GM13977 (cell line): ENCODE measurements around the gene CHST14.

Experiments used
- DNase-seq: peaks from one replicate; pipeline ENCODE4 v3.0.0; 2012; ENCODE audit warnings: low spot score
- CTCF ChIP-seq: IDR thresholded peaks from 2 replicates; pipeline ENCODE4 v1.5.1; 2012; ENCODE audit warnings: mild to moderate bottlenecking, control low read depth; ENCODE audit not compliant: insufficient read depth; ENCODE audit errors: extremely low read depth, missing control alignments
- in situ Hi-C: fragments of 300-500 bp; cut with MboI; formaldehyde crosslinking; loops from one replicate; pipeline ENCODE4 v1.12.0; 2022; ENCODE audit warnings: low sequenced_read_pairs, low pct_unique_long_range_greater_than_20kb, mixed read lengths, inconsistent platforms; ENCODE audit not compliant: unreplicated experiment

Gene CHST14

GRCh38 chr15:40470423-40471104 lies at the start of gene CHST14:
TSS of gene CHST14 (plus strand) at chr15:40470984. CDS start at chr15:40471214, 230 bp downstream.
- peak; percentile 92 for DNase-seq
- no peak for TF ChIP-seq CTCF
- in situ Hi-C loops = no loop called here

GRCh38 chr15:40421246-40422157 lies 49.3 kb upstream of the CHST14 start:
- in situ Hi-C loops = loop anchor here (5.0 to 25.0 kb wide), 2 partner anchors 84 to 384 kb away; partner anchors contain the start of gene SRP14
- DNase-seq = peak; percentile 87
- peak; percentile 99 for TF ChIP-seq CTCF

- in situ Hi-C loops = loop anchor here (5.0 to 25.0 kb wide), 2 partner anchors 87 to 387 kb away; partner anchors contain the start of gene SRP14
- DNase-seq = no peak
- no peak for TF ChIP-seq CTCF
These were observed 46.2 kb upstream of the CHST14 start for GRCh38 chr15:40424483-40425115.

GRCh38 chr15:40425681-40426080 lies 45.1 kb upstream of the CHST14 start:
- TF ChIP-seq CTCF = no peak

GRCh38 chr15:40427188-40427587 lies 43.6 kb upstream of the CHST14 start:
- DNase-seq = no peak
- no peak for TF ChIP-seq CTCF
- in situ Hi-C loops = no loop called here

More at GRCh38 chr15:40425681-40426080, 45.1 kb upstream of the CHST14 start:
- DNase-seq = no peak
- in situ Hi-C loops = no loop called here

GRCh38 chr15:40428185-40428584 lies 42.6 kb upstream of the CHST14 start:
- in situ Hi-C loops = no loop called here
- DNase-seq = no peak
- no peak for TF ChIP-seq CTCF
